H1 (cell line): ENCODE data around the gene UNC50. TPM values are rescaled to one million over a fixed set of nuclear protein-coding genes. Genes with fewer than 3 reads are reported as not detected.

Source experiments
- BACH1 ChIP-seq: IDR thresholded peaks from 2 replicates; pipeline ENCODE4 v1.6.1; 2012; ENCODE audit warnings: low read length, improper control_type of control experiment
- CHD2 ChIP-seq: IDR thresholded peaks from 2 replicates; pipeline ENCODE4 v1.6.1; 2012; ENCODE audit warnings: low read length, improper control_type of control experiment
- GTF2F1 ChIP-seq: IDR thresholded peaks from 2 replicates; pipeline ENCODE4 v1.6.1; 2012; ENCODE audit warnings: low read depth, low read length, improper control_type of control experiment, borderline replicate concordance
- TBP ChIP-seq: IDR thresholded peaks from 2 replicates; pipeline ENCODE4 v1.6.1; 2011; ENCODE audit warnings: low read depth, low read length, improper control_type of control experiment
- polyA plus RNA-seq, 7 experiments: library from polyadenylated mRNA; depleted of rRNA in 3 of 7; stranded (reverse) in 5 of 7; unstranded in 2 of 7; fragments of >200 nt in 5 of 7; fragments of 200-250 nt in 2 of 7; gene quantifications; 1 replicate in 5 of 7; 2 replicates in 1 of 7; 4 replicates in 1 of 7; pipeline versions ENCODE4 v1.2.1 to v1.2.3, GENCODE V29; 2011 to 2013; ENCODE audit warnings: missing spikeins in 2 of 7, mixed read lengths in 2 of 7
- total RNA-seq: library from RNA; stranded (reverse); fragmentation: NEBNext Ultra II Directional; extraction: Animal tissue kit (Norgen Biotek cat#: 25700); gene quantifications from 2 replicates; pipeline ENCODE4 v1.2.1, GENCODE V29; 2021

Gene UNC50
- total and polyA plus RNA-seq, 2 of the 8 experiments (the other 6 are each of a cell fraction or from before 2014, with no cell fraction given): 33.4 to 58.5 TPM

DNA sequence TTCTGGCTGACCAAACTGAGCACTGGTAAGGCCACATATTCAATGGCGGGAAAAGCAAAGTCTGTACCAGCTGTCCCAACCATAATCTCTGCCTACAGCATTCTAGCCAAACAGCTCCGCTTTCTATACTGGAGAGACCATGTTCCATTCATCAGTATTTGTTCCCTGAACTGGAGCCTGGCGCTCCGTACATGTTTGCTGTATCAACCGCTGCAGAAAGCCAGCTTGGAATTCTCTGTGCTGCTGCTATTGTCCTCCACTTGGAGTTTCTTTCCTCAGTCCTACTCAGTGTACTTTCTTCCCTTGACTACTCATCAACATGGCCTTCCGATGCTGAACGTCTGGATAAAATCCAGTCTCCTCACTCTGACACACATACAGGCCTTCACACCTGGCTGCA is 2.0 kb upstream of the UNC50 start (continued):
- no peak for TF ChIP-seq CHD2
- TF ChIP-seq TBP: no peak
- TF ChIP-seq GTF2F1: no peak
- TF ChIP-seq BACH1: no peak
- TF ChIP-seq, all 59 proteins: peak for 0
